OCI-LY3 (cell line): ENCODE measurements around the gene PHC2.

ENCODE experiments used
- EZH2phosphoT487 ChIP-seq: fragments of 200-600 bp; shearing (Covaris generic); IDR thresholded peaks from 2 replicates; pipeline ENCODE4 v1.6.1; 2018; ENCODE audit warnings: antibody characterized with exemption, mixed run types, low read depth
- TF ChIP-seq, protein P1 (sequence below): fragments of 200-600, 300-600 bp; sonication (generic); IDR thresholded peaks from 2 replicates; pipeline ENCODE4 v1.5.1; 2014; ENCODE audit warnings: antibody characterized with exemption, low read length, low read depth

GRCh38 chr1:33314416-33314815 lies 116.5 kb downstream of the PHC2 start:
- TF ChIP-seq, protein P1, sequence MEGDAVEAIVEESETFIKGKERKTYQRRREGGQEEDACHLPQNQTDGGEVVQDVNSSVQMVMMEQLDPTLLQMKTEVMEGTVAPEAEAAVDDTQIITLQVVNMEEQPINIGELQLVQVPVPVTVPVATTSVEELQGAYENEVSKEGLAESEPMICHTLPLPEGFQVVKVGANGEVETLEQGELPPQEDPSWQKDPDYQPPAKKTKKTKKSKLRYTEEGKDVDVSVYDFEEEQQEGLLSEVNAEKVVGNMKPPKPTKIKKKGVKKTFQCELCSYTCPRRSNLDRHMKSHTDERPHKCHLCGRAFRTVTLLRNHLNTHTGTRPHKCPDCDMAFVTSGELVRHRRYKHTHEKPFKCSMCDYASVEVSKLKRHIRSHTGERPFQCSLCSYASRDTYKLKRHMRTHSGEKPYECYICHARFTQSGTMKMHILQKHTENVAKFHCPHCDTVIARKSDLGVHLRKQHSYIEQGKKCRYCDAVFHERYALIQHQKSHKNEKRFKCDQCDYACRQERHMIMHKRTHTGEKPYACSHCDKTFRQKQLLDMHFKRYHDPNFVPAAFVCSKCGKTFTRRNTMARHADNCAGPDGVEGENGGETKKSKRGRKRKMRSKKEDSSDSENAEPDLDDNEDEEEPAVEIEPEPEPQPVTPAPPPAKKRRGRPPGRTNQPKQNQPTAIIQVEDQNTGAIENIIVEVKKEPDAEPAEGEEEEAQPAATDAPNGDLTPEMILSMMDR: no peak
- no peak for TF ChIP-seq EZH2phosphoT487
